GM21619 (cell line): ENCODE data around the gene SH3BP2.

Experiments used
- ATAC-seq: cut with Tn5 transposase; IDR thresholded peaks from one replicate; pipeline ENCODE4 v1.9.1; 2021; ENCODE audit not compliant: unreplicated experiment

The SH3BP2 gene, protein sequence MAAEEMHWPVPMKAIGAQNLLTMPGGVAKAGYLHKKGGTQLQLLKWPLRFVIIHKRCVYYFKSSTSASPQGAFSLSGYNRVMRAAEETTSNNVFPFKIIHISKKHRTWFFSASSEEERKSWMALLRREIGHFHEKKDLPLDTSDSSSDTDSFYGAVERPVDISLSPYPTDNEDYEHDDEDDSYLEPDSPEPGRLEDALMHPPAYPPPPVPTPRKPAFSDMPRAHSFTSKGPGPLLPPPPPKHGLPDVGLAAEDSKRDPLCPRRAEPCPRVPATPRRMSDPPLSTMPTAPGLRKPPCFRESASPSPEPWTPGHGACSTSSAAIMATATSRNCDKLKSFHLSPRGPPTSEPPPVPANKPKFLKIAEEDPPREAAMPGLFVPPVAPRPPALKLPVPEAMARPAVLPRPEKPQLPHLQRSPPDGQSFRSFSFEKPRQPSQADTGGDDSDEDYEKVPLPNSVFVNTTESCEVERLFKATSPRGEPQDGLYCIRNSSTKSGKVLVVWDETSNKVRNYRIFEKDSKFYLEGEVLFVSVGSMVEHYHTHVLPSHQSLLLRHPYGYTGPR

DNA sequence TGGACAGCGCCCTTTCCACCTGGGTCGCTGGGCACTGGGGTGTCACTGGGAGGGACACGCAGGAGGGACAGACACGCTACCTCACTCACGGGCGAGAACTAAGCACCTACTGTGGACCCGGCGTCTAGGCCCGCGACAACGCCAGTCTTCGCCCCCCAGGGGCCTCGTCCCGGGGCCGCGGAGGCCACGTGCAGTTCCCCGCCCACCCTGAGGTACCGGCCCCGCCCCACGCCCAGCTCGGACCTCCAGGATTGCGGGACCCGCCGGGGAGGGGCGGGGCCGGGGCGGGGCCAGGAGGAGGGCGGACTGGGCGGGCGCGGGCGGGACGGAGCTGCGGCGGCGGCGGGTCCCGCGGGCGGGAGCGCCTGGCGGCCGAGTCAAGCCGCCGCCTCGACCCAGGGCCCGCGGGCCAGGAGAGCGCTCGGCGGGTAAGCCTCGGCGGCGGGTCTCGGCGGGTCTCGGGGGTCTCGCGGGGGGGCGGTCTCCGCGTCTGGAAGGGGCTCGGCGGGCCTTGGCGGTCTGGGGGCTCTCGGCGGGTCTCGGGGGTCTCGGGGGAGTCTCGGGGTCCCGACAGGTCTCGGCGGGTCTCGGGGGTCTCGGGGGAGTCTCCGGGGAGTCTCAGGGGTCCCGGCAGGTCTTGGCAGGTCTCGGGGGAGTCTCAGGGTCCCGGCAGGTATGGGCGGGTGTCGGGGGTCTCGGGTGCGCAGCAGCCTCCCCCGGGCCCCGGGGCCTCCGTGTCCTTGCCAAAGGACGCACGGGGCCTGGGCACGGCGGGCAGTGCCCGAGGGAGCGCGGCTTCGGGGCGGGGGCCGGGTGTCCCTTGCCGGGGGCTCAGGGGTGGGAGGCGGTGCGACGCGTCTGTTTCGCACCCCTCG is at the start of gene SH3BP2:
Gene SH3BP2 (plus strand): TSS at position 375 of the 875 bp plus-strand sequence. CDS start 27,533 bp downstream, outside the sequence.
- ATAC-seq, result no peak

DNA sequence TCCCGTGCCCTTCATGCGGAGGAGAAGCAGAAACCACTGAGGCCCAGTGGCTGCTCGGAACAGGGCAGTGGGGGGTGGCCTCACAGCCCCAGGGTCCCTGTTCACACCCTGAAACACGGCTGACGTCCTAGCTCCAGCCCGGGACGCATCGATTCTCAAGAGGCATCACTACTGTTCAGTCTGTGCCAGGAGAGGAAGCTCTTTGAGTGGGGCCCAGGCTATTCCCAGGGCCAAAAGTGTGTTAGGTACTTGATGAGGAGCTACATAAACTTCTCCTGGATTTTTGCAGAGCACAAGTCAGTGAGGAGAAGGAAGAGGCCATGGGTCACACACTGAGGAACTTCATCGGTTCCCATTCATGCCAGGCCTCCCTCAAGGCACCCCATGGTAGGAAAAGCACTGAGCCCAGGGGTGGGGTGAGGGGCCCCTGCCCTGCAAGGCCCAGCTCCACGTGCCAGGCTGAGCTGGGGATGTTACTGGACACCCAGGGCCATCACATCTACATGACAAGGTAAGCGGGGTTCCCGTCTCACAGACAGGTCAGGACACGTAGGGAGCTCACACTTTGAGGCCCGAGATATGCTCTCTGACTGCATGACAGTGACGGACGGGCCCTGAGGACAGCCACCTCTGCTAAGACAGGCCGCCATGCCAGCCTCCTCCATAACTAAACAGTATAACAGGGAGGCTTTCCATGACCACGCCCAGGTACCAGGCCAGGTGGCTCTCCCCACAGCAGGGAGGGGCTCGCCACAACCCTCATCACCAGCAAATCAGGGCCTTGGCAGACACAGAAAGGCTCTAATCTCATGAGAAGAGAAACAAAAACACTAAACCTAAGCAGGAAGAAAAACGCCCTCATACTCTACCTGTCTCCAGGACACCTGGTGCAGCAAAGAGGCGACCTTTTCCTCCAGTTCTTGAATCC is 49.1 kb upstream of the SH3BP2 start:
- ATAC-seq, result no peak

DNA sequence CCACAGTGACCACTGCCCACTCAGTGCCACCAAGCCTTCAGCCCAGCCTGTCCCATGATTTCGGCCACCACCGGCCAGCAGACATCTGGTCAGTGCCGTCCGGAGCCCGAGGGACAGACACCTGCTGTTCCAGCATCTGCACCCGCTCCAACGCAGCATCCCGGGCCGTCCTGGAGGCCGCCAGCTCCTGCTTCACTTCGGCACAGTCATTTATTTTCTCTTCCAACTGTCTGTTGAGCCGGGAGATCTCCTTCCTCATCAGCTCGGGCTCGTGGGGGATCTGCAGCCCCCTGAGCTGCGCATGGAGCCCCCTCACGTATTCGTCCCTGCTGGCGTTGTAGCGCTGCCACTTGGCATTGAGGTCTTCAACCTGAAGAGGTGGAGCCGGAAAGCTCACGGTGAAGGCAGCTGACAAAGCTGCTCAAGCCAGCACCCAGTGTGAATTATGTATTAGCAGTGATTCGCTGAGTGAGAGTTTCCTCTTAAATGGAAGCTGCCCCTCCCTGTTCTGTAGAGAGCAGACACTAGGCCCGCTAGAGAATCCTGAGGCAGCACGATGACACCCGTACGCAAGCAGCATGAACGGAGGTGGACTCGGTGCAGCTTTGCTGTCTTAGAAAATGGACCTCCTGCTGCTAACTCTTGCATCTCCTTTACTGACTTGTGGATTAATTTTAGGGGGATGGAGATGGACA is 48.2 kb upstream of the SH3BP2 start:
- no peak for ATAC-seq

DNA sequence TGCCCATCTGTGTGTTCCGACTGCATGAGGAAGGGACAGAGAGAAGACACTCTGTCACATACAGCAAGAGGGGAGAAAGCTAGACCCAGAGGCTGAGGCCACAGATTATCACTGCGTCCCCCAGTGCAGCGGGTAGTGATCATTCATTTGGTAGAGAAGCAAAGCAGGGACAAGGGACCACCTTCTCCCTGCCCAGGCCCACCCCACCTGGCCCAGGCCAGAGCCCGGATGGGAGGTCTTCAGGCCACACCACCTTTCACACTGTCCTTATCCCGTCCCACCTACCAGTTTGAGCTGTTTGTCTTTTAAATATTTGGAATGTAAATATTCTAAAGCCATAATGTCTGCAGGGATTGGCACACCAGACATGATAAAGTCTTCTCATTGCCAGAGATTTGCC is 47.4 kb upstream of the SH3BP2 start:
- no peak for ATAC-seq

DNA sequence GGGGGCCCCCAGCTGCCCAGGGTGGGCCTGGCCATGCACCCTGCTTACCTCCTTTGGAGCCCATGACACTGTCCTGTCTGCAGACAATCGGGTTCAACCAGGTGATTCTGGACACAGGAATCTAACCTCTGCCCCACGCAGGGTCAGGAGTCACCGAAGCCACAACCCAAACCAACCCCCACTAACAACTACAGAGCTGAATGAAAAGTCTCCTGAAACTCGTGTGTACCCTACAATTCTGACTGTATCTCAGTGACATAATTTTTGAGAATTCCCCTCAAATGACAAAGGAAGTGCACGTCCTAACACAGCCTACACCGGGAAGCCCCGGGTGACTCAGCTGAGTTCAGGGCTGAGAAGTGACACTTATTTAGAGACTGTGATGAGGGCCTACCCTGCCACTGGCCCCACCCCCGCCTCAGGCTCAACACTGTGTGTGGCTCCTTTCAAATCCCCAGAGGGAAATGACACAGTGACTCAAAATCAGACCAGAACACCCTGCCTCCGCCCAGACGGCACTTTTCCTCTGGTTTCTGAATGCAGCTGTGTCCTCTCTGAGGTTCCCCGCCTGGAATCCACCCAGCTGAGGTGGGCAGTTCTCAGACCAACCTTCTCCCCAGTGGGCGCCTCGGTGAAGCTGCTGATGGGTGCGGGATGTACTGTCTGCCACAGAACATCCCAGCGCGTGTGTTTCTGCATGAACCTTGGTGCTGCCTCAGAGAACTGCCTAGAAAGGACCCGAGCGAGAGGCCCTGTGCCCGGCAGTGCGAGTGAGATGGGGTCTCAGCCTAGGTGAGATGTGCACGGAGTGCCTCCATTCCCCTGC is 46.7 kb upstream of the SH3BP2 start:
- ATAC-seq, result peak; percentile 90

DNA sequence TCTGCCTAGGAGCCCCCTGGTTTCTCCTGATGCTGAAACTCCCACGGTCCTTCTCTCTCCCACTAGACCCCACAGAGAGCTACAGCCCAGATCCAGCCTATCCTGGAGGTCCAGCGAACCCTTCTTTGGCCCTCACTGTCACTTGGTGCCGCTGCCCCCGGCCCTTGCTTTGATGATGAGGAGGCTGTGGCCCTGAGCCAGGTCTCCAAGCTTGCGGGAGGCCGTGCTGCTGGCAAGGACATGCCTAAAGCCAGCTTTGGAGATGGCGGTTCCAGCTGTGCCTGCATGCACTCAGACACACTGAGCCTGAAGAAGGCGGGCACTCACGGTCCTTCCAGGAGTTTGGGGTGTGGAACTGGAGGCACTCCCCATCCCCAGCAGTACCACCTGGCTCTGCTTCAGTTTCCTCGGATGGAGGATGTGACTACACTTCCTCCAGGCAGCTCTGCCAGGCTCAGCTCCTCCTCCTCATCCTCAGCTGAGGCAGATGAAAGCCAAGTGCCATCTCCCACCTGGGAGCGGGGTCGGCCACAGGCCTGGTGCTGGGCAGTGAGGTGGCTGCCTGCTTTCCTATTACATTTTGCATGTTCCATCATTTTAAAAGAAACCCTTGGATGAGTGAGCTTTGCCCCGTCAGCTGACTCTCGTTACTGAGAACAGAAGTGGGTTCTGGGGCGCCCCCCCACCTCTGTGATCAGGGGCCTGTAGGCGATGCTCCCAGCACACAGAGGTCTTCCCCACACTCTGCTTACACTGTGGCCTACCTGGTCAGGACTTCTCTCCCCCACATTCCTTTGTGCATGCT is 45.8 kb upstream of the SH3BP2 start:
- no peak for ATAC-seq

DNA sequence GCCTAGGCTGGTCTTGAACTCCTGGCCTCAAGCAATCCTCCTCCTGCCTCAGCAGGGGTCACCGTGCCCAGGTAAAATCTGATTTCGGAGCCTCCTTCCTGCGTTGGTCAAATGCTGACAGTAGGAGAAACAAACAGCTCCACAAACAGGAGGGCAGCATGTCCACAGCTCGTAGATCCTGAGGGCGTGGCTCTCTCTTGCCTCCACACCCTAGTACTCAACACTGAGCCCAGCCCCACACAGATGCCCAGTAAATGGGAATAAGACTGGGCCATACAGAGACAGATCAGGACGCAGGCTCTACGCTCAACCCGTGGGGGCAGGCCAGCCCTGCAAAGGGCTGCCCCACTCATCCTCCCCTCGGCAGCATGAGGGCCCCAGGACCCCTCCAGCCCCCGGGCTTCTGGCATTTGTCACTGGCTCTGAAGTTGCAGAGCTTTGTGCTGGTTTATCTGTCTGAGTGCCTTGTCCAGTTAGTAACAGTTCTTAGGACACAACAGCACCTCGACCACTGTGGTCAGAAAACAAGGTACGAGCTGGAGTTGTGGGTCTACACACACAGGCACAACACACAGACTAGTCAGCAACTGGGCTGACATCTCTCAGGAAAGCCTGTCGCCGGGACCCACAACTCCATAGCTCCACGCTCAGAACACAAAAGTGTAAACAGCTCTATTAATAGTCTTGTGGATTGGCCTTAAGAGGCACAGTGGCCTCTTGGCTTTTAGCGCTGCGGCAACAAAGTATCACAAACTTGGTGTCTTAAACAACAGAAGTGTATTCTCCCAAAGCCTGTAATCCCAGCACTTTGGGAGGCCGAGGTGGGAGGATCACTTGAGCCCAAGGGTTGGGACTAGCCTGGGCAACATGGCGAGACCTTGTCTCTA is 41.9 kb upstream of the SH3BP2 start:
- ATAC-seq, result no peak

DNA sequence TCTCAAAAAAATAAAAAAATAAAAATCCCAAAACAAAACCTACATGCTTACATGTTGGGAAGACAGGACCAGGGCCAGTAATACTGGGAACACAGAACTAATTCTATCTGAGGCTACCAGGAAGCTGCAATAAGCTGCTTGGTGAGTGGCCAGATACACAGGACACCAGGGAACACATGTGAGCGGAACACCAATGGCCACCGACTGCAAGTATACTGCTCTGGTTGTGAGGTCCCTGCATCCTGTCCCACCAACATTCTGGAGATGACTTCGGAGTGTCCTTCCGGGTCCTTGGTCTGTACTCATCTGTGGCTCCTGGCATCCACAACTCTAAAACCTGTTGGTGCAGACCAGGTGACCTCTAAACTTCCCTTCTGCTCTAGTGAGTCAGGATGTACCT is 39.4 kb upstream of the SH3BP2 start:
- no peak for ATAC-seq

DNA sequence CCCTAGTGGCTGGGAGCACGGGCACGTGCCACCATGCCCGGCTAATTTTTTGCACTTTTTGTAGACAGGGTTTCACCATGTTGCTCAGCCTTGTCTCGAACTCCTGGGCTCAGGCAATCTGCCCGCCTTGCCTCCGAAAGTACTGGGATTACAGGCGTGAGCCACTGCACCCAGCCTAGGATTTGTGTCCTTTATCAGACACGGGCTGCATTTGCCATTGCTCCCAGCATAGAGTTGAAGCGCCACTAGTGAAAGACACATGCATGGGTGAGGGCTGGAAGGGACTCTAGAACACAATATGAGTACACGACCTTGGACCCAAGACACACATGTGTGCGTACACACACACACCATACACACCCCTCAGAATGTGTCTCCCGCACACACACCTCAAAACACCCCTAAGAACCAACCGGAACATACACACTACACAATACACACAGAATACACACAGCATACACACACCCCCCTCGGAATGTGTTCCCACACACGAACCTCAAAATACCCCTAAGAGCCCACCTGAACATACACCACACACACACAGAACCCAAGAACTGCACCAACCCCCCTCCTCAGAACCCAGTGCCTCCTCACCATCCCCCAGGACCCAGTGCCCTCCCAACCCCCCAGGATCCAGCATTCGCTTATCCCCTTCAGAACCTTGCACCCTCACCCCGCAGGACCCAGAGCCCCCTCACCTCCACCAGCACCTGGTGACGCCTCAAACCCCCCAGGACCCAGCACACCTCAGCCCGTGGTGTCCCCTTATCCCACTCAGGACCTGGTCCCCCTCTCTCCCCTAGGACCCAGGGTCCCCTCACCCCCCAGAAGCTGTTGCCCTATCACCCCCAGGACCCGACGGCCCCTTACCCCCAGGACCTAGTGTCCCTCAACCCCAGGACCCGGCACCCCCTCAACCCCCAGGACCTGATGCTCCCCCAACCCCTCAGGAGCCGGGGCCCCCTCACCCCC is 37.8 kb upstream of the SH3BP2 start:
- no peak for ATAC-seq

DNA sequence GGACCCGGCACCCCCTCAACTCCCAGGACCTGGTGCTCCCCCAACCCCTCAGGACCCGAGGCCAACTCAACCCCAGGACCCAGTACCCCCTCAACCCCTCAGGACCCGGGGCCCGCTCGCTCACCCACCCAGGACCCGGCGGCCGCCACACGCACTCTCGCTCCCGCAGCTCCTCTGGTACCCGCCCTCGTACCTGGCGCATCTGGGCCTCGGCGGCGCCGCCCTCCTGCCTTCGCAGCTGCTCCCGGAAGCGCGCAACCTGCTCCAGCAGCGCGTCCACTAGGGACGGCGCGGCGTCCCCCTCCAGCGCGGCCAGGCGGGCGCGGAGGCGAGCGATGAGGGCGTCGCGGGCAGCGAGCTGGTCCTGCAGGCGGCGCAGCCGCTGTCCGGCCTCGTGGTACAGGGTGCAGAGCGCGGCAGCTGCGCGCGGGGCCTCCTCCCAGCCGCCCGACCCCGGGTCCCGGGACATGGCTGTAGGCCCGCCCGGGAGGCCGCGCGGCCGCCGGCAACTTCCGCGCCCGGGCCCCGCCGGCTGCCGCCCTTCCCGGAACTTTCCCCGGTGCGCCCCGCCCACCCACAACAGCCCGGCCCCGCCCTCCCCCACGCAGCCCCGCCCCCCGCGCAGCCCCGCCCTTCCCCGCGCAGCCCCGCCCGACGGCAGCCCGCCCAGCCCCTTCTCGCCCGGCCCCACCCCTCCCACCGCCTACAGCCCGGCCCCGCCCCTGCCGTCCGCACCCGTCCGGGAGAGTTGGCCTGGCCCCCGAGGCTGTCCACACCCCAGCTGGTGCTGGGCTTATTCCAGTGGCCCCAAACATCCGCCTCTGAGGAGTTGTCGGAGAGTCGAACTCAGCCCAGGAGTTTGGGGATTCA is 36.8 kb upstream of the SH3BP2 start, which contains the start of gene TNIP2:
Gene TNIP2 (minus strand): TSS at position 516 of the 870 bp plus-strand sequence. CDS start 47 bp downstream, at position 469.
- ATAC-seq, result peak; percentile 53

DNA sequence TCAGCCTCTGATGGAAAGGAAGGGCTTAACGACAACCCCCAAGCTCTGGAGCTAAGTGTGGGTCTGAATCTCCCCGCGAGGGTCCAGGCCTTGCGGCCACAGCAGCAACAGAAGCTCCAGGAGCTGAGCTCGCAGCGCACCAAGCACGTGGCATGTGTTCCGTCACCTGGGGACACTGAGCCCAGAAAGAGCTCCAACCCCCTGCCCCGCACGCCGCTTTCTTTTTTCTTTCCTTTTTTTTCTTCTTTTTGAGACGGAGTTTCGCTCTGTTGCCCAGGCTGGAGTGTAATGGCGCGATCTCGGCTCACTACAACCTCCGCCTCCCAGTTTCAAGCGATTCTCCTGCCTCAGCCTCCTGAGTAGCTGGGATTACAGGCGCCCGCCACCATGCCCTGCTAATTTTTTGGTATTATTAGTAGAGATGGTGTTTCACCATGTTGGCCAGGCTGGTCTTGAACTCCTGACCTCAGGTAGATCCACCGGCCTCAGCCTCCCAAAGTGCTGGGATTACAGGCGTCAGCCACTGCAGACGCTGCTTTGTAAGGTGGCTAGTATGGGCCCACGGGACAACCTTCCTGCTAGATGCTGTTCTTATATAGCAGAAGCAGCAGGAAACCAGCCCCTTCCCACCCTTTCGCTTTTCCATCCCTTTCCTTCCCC is 36.1 kb upstream of the SH3BP2 start:
- ATAC-seq, result no peak

DNA sequence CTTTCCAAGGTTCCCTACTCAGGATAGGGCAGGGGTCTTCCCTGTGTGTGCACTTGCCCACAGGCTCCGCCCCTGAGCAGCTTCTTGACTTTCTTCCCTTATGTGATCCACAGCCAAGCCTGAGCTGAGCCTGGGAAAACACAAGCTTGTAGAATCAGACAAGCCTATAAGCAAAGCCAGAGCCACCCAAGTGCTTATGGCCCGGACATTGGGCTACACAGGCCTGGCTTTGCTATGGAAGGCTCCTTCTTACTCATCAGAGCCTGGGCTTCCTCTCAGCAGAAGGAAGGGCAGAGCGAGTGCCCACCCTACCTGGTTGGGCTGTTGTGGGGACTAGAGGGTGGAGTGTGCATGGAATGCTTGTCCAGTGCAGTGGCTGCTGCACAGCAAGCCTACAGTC is 35.5 kb upstream of the SH3BP2 start:
- no peak for ATAC-seq

DNA sequence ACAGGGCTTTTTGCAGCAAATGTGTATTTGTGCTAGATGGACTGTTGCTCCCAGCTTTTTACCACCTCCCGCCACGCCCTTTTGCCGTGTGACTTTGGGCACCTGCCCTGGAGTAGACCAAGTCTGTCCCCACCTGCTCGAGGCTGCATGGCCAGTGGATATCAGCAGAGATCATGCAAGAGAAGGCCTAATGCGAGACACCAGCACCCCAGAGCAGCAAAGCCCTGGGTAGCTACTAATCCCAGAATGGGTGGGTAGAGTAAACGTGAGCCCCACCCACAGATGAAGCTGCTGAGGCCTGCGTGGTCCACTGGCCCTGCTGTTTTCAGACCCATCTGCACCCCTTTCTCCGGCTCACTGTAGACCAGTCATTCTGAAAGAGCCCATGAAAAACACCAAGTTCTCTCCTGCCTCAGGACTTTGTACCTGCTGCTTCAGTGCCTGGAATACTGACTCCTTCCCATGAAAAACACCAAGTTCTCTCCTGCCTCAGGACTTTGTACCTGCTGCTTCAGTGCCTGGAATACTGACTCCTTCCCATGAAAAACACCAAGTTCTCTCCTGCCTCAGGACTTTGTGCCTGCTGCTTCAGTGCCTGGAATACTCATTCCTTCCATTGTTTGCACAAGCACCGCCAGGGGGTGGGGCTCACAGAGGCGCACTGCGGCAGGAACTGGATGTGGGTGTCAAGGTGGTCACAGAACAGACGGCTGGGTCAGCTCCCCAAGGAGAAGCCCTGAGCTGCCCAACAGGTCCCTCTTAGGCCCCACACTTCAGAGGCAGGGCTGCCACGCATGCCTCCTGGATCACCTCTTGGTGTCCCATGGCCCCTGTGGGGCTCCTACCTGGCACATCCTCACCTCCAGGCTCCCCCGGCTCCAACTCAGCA is 31.6 kb upstream of the SH3BP2 start:
- ATAC-seq, result no peak

DNA sequence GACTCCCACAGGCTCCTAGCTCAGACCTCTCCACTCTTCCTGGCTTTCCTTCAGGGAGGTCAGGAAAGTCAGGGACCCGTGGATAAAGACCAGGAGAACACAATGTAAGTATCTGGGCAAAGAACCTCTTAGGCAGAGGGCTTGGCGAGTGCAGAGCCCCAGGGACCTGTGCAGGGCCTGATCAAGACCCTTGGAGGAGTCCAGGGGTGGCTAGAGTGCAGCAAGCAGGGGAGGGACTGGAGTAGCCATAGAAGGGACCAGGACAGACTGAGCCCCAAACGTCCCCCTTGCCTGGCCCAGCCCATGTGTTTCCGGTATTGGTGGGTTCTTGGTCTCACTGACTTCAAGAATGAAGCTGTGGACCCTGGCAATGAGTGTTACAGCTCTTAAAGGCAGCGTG is 30.8 kb upstream of the SH3BP2 start:
- ATAC-seq, result no peak
